GM12865 (cell line): ENCODE results near the gene GHR.

ENCODE experiments used
- DNase-seq: peaks from one replicate; pipeline ENCODE4 v3.0.0; 2010; ENCODE audit warnings: low read depth
- H3K4me3 ChIP-seq: 2 replicates; pipeline ENCODE4 v1.5.1; 2011; ENCODE audit warnings: mild to moderate bottlenecking, low read depth, low read length, control low read depth
- CTCF ChIP-seq: IDR thresholded peaks from 2 replicates; pipeline ENCODE4 v1.5.1; 2011; ENCODE audit warnings: low read length, control low read depth, low read depth, inconsistent platforms; ENCODE audit not compliant: insufficient read depth; ENCODE audit errors: missing control alignments

The GHR gene

GRCh38 chr5:42689391-42689790, 266.2 kb downstream of the GHR start:
- no peak for TF ChIP-seq CTCF
- DNase-seq: no peak
- H3K4me3 ChIP-seq: no peak overlapping the region

GRCh38 chr5:42691413-42691937, 268.2 kb downstream of the GHR start:
- TF ChIP-seq CTCF: no peak
- no peak overlapping the region for H3K4me3 ChIP-seq
- DNase-seq: no peak

- DNase-seq: no peak
- TF ChIP-seq CTCF: no peak
- H3K4me3 ChIP-seq: no peak overlapping the region
Observed at GRCh38 chr5:42701351-42702059, 278.3 kb downstream of the GHR start.

- H3K4me3 ChIP-seq: no peak overlapping the region
- no peak for DNase-seq
- TF ChIP-seq CTCF: no peak
Observed at GRCh38 chr5:42703238-42703637, 280.0 kb downstream of the GHR start.

GRCh38 chr5:42715785-42716184, 292.5 kb downstream of the GHR start:
- DNase-seq: peak; percentile 7
- no peak for TF ChIP-seq CTCF

GRCh38 chr5:42718591-42718990, 295.4 kb downstream of the GHR start:
- peak; percentile 74 for DNase-seq
- no peak overlapping the region for H3K4me3 ChIP-seq
- TF ChIP-seq CTCF: no peak

More at GRCh38 chr5:42715785-42716184, 292.5 kb downstream of the GHR start:
- H3K4me3 ChIP-seq: no peak overlapping the region

- DNase-seq: no peak
- H3K4me3 ChIP-seq: no peak overlapping the region
- TF ChIP-seq CTCF: no peak
Observed at GRCh38 chr5:42719034-42719433, 295.8 kb downstream of the GHR start.
